Lower leg skin (tissue), 3 donors: ENCODE results near the gene FAAH.

Source experiments
- POLR2A ChIP-seq, 2 donors: fragments of 450-650 bp; IDR thresholded peaks; one replicate each; pipeline ENCODE4 v1.6.1; 2016 to 2017; ENCODE audit warnings: antibody characterized with exemption in 2 of 2, mild to moderate bottlenecking in 1 of 2, moderate library complexity in 1 of 2
- TF ChIP-seq, protein P1 (sequence below), 3 donors: fragments of 450-650 bp; IDR thresholded peaks; one replicate each; pipeline ENCODE4 v1.5.1; 2016; ENCODE audit warnings: antibody characterized with exemption in 3 of 3, mild to moderate bottlenecking in 3 of 3, moderate library complexity in 2 of 3

DNA sequence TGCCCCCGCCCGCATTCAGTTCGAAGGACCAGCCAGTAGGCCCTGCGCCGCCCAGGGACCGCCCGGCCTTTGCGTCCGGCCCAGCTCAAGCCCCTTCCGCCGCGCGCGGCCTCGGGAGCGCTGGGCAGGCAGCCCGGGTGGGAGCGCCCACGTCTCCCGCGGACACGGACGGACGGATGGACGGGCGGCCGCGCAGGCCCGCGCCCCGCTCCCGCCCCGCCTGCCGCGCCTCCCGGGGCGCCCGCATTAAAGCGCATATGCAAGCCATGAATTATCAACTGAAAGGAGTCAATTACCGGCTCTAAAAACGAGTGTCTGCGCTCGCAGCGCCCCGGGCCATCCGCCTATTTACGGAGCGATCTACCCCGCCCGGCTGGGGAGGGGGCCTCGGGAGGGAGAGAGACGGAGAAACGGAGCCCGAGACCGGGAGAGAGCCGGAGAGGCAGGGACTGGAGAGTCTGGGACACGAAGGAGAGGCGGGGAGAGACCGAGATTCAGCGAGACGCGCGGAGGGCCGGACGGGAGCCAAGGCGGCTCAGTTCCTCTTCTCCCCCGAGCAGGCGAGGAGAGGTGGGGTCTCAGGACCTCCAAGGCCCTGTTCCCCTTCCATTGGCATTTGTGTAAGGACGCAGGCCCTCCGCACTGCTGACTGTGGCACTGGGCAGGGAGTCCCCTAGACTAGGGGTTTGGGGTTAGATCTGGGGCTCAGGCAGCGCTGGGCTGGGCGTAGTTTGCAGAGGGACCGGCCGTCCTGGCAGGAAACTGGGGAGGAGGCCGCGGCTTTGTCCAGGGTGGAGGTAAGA lies 54.2 kb downstream of the FAAH start:
- TF ChIP-seq POLR2A (IDR thresholded peaks at IDR 0.05) = no peak
- TF ChIP-seq, protein P1, sequence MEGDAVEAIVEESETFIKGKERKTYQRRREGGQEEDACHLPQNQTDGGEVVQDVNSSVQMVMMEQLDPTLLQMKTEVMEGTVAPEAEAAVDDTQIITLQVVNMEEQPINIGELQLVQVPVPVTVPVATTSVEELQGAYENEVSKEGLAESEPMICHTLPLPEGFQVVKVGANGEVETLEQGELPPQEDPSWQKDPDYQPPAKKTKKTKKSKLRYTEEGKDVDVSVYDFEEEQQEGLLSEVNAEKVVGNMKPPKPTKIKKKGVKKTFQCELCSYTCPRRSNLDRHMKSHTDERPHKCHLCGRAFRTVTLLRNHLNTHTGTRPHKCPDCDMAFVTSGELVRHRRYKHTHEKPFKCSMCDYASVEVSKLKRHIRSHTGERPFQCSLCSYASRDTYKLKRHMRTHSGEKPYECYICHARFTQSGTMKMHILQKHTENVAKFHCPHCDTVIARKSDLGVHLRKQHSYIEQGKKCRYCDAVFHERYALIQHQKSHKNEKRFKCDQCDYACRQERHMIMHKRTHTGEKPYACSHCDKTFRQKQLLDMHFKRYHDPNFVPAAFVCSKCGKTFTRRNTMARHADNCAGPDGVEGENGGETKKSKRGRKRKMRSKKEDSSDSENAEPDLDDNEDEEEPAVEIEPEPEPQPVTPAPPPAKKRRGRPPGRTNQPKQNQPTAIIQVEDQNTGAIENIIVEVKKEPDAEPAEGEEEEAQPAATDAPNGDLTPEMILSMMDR (IDR thresholded peaks at IDR 0.05) = no peak
